Inflammatory macrophage treated with lipopolysaccharide for 4 hours (primary cell): ENCODE results near the gene ZNF562.
A peak's percentile ranks its signal among the peaks of the same experiment; 100 is the strongest.

Experiments
- DNase-seq: peaks from one replicate; pipeline ENCODE4 v3.0.0-alpha.2; 2020

Gene ZNF562

DNA sequence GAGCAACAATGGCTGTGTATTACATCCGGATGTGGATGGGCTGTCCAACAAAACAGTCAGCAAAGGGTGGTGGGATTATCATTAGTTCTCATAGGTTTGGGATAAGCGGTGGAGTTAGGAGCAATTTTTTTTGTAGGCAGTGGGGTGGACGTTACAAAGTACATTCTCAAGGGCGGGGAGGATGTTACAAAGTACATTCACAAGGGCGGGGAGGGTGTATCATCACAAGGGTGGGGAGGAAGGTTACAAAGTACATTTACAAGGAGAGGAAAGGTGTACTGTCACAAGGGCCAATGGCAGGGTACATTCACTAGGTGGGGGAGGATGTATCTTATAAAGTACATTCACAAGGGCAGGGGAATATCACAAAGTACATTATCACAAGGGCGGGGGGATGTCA, 33.1 kb downstream of the ZNF562 start:
- no peak for DNase-seq

GRCh38 chr19:9640956-9641355, 33.9 kb downstream of the ZNF562 start:
- no peak for DNase-seq

GRCh38 chr19:9636018-9636417, 38.9 kb downstream of the ZNF562 start:
- DNase-seq, result no peak

DNA sequence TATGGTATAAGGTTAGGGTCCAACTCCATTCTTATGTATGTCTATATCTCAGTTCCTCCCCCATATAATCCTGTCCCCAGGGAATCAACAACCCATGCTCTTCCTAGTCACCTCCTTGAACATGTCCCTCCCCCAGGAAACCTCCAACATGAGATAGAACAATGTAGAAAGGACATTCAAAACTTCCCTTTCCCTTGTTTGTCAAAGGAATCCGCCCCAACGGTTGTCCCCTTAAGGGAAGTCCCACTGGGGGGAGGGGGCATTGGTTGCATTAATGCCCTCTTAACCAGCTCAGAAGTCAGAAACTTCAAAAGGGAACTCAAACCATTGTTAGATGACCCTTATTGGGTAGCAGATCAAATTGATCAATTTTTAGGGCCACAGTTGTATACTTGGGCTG, 47.0 kb downstream of the ZNF562 start:
- peak; percentile 7 for DNase-seq

- DNase-seq, result no peak
These were observed 52.4 kb downstream of the ZNF562 start for GRCh38 chr19:9622531-9622930.

DNA sequence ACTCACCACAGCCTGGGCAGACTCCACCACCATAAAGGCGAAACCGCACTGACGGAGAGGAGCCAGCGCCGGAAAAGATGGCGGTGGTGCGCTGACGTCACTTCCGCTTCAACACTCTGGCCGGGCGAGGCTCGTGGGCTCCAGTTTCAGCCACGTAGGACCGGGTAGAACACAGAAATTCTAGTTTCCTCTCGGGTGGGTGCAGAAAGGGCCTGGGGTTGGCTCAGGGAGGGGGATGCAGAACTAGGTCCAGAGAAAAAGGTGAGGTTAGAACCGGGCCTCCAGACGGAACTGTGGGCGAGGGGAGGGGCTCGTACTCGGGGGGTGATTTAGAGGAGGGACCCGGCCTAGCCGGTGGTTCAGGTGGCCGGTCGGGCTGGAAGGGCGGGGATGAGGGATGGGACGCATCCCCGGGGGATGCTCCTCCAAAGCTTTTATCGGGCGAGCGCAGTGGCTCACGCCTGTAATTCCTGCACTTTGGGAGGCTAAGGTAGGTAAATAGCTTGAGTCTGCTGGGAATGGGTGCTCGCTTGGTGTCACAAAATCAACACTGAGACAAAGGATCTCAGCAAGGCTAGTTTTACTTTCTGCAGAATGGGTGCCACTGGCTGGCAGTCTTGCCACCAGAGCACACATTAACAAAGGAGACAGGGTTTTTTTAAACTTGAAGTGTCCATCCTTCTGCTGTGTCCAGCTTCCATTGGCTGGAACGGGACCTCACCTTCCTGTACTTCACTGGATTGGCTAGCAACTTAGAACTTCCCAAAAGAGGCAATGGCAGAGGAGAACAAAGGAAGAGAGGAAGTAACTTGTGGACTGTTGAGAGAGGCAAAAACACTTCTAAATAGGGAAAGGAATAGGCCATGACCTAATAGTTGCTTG, 53.5 kb downstream of the ZNF562 start, which contains the start of gene ZNF561:
Gene ZNF561, minus strand, starts transcription at position 77 of the 882 bp plus-strand sequence. CDS start 1,776 bp downstream, outside the sequence.
- peak; percentile 89 for DNase-seq

- no peak for DNase-seq
These were observed 54.1 kb downstream of the ZNF562 start for GRCh38 chr19:9620842-9621155.

GRCh38 chr19:9615844-9616243, 59.1 kb downstream of the ZNF562 start:
- DNase-seq, result peak; percentile 16

DNA sequence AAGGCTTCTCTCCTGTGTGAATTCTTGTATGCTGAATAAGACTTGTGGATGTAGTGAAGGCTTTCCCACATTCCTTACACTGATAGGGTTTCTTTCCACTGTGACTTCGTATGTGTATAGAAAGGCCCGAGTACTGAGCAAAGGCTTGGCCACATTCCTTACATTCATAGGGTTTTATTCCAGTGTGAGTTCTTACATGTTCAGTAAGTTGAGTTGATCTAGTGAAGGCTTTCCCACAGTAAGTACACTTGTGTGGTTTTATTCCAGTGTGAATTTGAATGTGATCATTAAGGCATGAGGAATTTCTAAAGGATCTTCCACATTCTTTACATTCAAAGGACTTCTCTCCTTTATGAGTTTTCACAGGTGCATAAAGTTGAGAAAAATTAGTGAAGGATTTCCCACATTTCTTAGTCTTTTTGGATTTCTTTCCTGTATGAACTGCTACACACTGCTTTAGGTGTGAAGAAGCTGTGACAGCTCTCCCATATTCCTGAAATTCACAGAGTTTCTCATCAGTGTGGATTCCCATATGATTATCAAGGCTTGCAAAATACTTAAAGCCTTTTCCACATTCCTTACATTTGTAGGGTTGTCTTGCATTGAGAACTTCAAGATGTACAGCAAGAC, 64.3 kb downstream of the ZNF562 start:
- DNase-seq, result no peak

GRCh38 chr19:9608912-9609311, 66.0 kb downstream of the ZNF562 start:
- DNase-seq, result no peak

- DNase-seq, result no peak
These were observed 77.9 kb downstream of the ZNF562 start for GRCh38 chr19:9597027-9597426.
